Naive thymus-derived CD4-positive, alpha-beta T cell (primary cell): ENCODE results near the gene CHRNB2. TPM values are rescaled to one million over a fixed set of nuclear protein-coding genes. Genes with fewer than 3 reads are reported as not detected.
A peak's percentile ranks its signal among the peaks of the same experiment; 100 is the strongest.

ENCODE experiments used
- ATAC-seq: fragments of 150-1000 bp; cut with Tn5 transposase; 2 replicates; pipeline ENCODE4 v1.10.0; 2021; ENCODE audit warnings: mild to moderate bottlenecking, moderate library complexity
- CTCF ChIA-PET: fragments of 350-600 bp; sonication (Branson Sonifier 250); formaldehyde crosslinking; loops from one replicate; lab custom pipeline; 2021; ENCODE audit warnings: antibody characterized with exemption; lab: Charles Lee
- POLR2A ChIA-PET: fragments of 350-600 bp; sonication (Branson Sonifier 250); formaldehyde crosslinking; loops from one replicate; lab custom pipeline; 2021; ENCODE audit warnings: antibody characterized with exemption, inconsistent platforms; lab: Charles Lee
- DNase-seq, 9 donors: peaks; one replicate each; pipeline versions ENCODE4 v3.0.0 to v3.0.0-alpha.2; 2020 to 2022; ENCODE audit warnings: mixed read lengths in 1 of 9
- H3K27ac ChIP-seq: one replicate; pipeline ENCODE4 v1.7.0; 2013; ENCODE audit warnings: mild to moderate bottlenecking, low read depth, low read length, moderate library complexity
- H3K27me3 ChIP-seq, 2 donors: one replicate each; pipeline ENCODE4 v1.7.0; 2013; ENCODE audit warnings: low read length in 2 of 2, mild to moderate bottlenecking in 2 of 2, moderate library complexity in 2 of 2; ENCODE audit not compliant: control insufficient read depth in 2 of 2, insufficient read depth in 2 of 2
- H3K36me3 ChIP-seq, 3 experiments: 1 replicate in 2 of 3; 2 replicates in 1 of 3; pipeline ENCODE4 v1.7.0; 2013; ENCODE audit warnings: low read length in 3 of 3, mild to moderate bottlenecking in 3 of 3, moderate library complexity in 1 of 3; ENCODE audit not compliant: insufficient read depth in 3 of 3, control insufficient read depth in 2 of 3
- H3K4me1 ChIP-seq, 2 donors: one replicate each; pipeline ENCODE4 v1.7.0; 2013; ENCODE audit warnings: low read length in 2 of 2, mild to moderate bottlenecking in 2 of 2, moderate library complexity in 1 of 2; ENCODE audit not compliant: control insufficient read depth in 2 of 2, insufficient read depth in 2 of 2
- H3K4me3 ChIP-seq: 2 replicates; pipeline ENCODE4 v1.7.0; 2013; ENCODE audit warnings: mild to moderate bottlenecking, low read length
- H3K9me3 ChIP-seq, 3 experiments: 1 replicate in 2 of 3; 2 replicates in 1 of 3; pipeline ENCODE4 v1.7.0; 2013; ENCODE audit warnings: low read length in 3 of 3; ENCODE audit not compliant: control insufficient read depth in 2 of 3
- H3K27ac Mint-ChIP-seq, 9 donors: one replicate each; pipeline ENCODE4 v1.8.0; 2020 to 2022; ENCODE audit warnings: mixed read lengths in 9 of 9, mild to moderate bottlenecking in 8 of 9, moderate library complexity in 5 of 9, inconsistent platforms in 2 of 9
- H3K27me3 Mint-ChIP-seq, 5 donors: one replicate each; pipeline ENCODE4 v1.8.0; 2021 to 2022; ENCODE audit warnings: mixed read lengths in 5 of 5, mild to moderate bottlenecking in 1 of 5
- H3K36me3 Mint-ChIP-seq, 5 donors: one replicate each; pipeline ENCODE4 v1.8.0; 2020 to 2022; ENCODE audit warnings: mixed read lengths in 5 of 5, mild to moderate bottlenecking in 3 of 5, inconsistent platforms in 1 of 5
- H3K4me1 Mint-ChIP-seq, 7 donors: one replicate each; pipeline ENCODE4 v1.8.0; 2020 to 2022; ENCODE audit warnings: mixed read lengths in 7 of 7, mild to moderate bottlenecking in 3 of 7, inconsistent platforms in 1 of 7
- H3K4me3 Mint-ChIP-seq, 10 donors: one replicate each; pipeline ENCODE4 v1.8.0; 2020 to 2022; ENCODE audit warnings: mild to moderate bottlenecking in 10 of 10, mixed read lengths in 10 of 10, moderate library complexity in 6 of 10, inconsistent platforms in 2 of 10
- H3K9me3 Mint-ChIP-seq, 11 donors: one replicate each; pipeline ENCODE4 v1.8.0; 2020 to 2022; ENCODE audit warnings: mixed read lengths in 11 of 11, mild to moderate bottlenecking in 4 of 11, inconsistent platforms in 1 of 11, moderate library complexity in 1 of 11
- intact Hi-C, 2 donors: fragments of 100-400 bp; cut with micrococcal nuclease; formaldehyde crosslinking; loops; one replicate each; pipeline ENCODE4 v1.15.1; 2023
- polyA plus RNA-seq, 2 donors: library from polyadenylated mRNA; unstranded; fragments of 300-500 nt; fragmentation: Illumina TruSeq; gene quantifications; one replicate each; pipeline ENCODE4 v1.2.3, GENCODE V29; 2021
- total RNA-seq, 6 experiments: library from RNA in 5 of 6; stranded (reverse) in 5 of 6; gene quantifications; 1 replicate in 5 of 6; 2 replicates in 1 of 6; pipeline ENCODE4 v1.2.3 and lab custom pipeline; 2021 to 2026

Gene CHRNB2
- total and polyA plus RNA-seq, 7 experiments from 2014 or later: not detected

- peak overlapping the region in 2 of 9 donors; percentile 6 to 72 for H3K27ac Mint-ChIP-seq
- peaks cover under 1 to 15% of the 10 kb centered on the region in 2 donors for H3K4me1 ChIP-seq
- no peaks in the 10 kb centered on the region for H3K27me3 Mint-ChIP-seq
- ChIA-PET POLR2A (interaction anchor here (0.7 kb wide), 1 partner anchor 10 kb away, joined by 3 read pairs; no protein-coding TSS in a partner anchor), CTCF (no interaction called here)
- H3K9me3 ChIP-seq: no peaks in the 10 kb centered on the region
- no peak overlapping the region for H3K27ac ChIP-seq
- no peak overlapping the region for H3K4me3 ChIP-seq
- intact Hi-C loops: no loop called here
- peaks cover 0 to 10% (median 3%) of the 10 kb centered on the region in 5 donors for H3K36me3 Mint-ChIP-seq
- no peaks in the 10 kb centered on the region for H3K9me3 Mint-ChIP-seq
- H3K4me1 Mint-ChIP-seq: peaks cover 26 to 64% (median 61%) of the 10 kb centered on the region in 7 donors
- H3K4me3 Mint-ChIP-seq: no peak overlapping the region
- ATAC-seq: no peak
- no peaks in the 10 kb centered on the region for H3K27me3 ChIP-seq
- H3K36me3 ChIP-seq: peaks cover 0 to 3% (median 0%) of the 10 kb centered on the region in 3 experiments
- DNase-seq: no peak
Observed at GRCh38 chr1:154615411-154615810, 47.8 kb downstream of the CHRNB2 start.

GRCh38 chr1:154616659-154617345 lies 49.2 kb downstream of the CHRNB2 start:
- H3K27me3 Mint-ChIP-seq: no peaks in the 10 kb centered on the region
- H3K4me1 Mint-ChIP-seq: peaks cover 22 to 60% (median 55%) of the 10 kb centered on the region in 7 donors
- no peaks in the 10 kb centered on the region for H3K9me3 Mint-ChIP-seq
- no peaks in the 10 kb centered on the region for H3K27me3 ChIP-seq
- peaks cover 0 to 19% of the 10 kb centered on the region in 2 donors for H3K4me1 ChIP-seq
- peak overlapping the region in 1 of 10 donors; percentile 26 for H3K4me3 Mint-ChIP-seq
- ChIA-PET POLR2A (no interaction called here), CTCF (no interaction called here)
- ATAC-seq (no peak), DNase-seq (no peak)
- intact Hi-C loops: no loop called here
- H3K36me3 ChIP-seq: peaks cover 0 to 3% (median 0%) of the 10 kb centered on the region in 3 experiments
- H3K27ac ChIP-seq: no peak overlapping the region
- H3K9me3 ChIP-seq: no peaks in the 10 kb centered on the region
- H3K27ac Mint-ChIP-seq: peak overlapping the region in 4 of 9 donors; percentile 6 to 78 (median 52)
- H3K36me3 Mint-ChIP-seq: peaks cover 0 to 10% (median 3%) of the 10 kb centered on the region in 5 donors
- no peak overlapping the region for H3K4me3 ChIP-seq

GRCh38 chr1:154619181-154619948 lies 51.8 kb downstream of the CHRNB2 start:
- Histone ChIP-seq H3K36me3 (peaks cover 0 to 6% (median 0%) of the 10 kb centered on the region in 3 experiments), H3K4me1 (peaks cover 0 to 31% of the 10 kb centered on the region in 2 donors), H3K27ac (no peak overlapping the region), H3K4me3 (no peak overlapping the region), H3K9me3 (no peaks in the 10 kb centered on the region), H3K27me3 (no peaks in the 10 kb centered on the region)
- no peaks in the 10 kb centered on the region for H3K9me3 Mint-ChIP-seq
- ATAC-seq (no peak), DNase-seq (no peak)
- H3K27ac Mint-ChIP-seq: peak overlapping the region in 5 of 9 donors; percentile 22 to 51 (median 45)
- H3K4me1 Mint-ChIP-seq: peaks cover 36 to 74% (median 70%) of the 10 kb centered on the region in 7 donors
- no peaks in the 10 kb centered on the region for H3K27me3 Mint-ChIP-seq
- ChIA-PET POLR2A (interaction anchor here (0.6 to 2.4 kb wide), 3 partner anchors 10 to 19 kb away, joined by 4 to 6 read pairs (median 4); no protein-coding TSS in a partner anchor), CTCF (no interaction called here)
- intact Hi-C loops: no loop called here
- H3K36me3 Mint-ChIP-seq: peaks cover 0 to 12% (median 3%) of the 10 kb centered on the region in 5 donors
- H3K4me3 Mint-ChIP-seq: peak overlapping the region in 3 of 10 donors; percentile 21 to 36 (median 31)

GRCh38 chr1:154620751-154621150 lies 53.2 kb downstream of the CHRNB2 start:
- ATAC-seq (no peak), DNase-seq (no peak)
- H3K27me3 ChIP-seq: no peaks in the 10 kb centered on the region
- Mint-ChIP-seq H3K27ac (no peak overlapping the region), H3K4me3 (no peak overlapping the region), H3K4me1 (peaks cover 28 to 76% (median 66%) of the 10 kb centered on the region in 7 donors), H3K27me3 (no peaks in the 10 kb centered on the region), H3K36me3 (peaks cover 0 to 16% (median 3%) of the 10 kb centered on the region in 5 donors), H3K9me3 (no peaks in the 10 kb centered on the region)
- POLR2A ChIA-PET: interaction anchor here (0.6 to 1.0 kb wide), 3 partner anchors 11 to 743 kb away, joined by 4 to 6 read pairs (median 4); no protein-coding TSS in a partner anchor
- peaks cover 0 to 8% (median 7%) of the 10 kb centered on the region in 3 experiments for H3K36me3 ChIP-seq
- no peaks in the 10 kb centered on the region for H3K9me3 ChIP-seq
- H3K4me1 ChIP-seq: peaks cover 0 to 22% of the 10 kb centered on the region in 2 donors
- intact Hi-C loops: no loop called here
- no peak overlapping the region for H3K4me3 ChIP-seq
- CTCF ChIA-PET: no interaction called here
- no peak overlapping the region for H3K27ac ChIP-seq

GRCh38 chr1:154621875-154622274 lies 54.3 kb downstream of the CHRNB2 start:
- H3K36me3 Mint-ChIP-seq: peaks cover 0 to 16% (median 3%) of the 10 kb centered on the region in 5 donors
- H3K4me1 ChIP-seq: peaks cover 6 to 27% of the 10 kb centered on the region in 2 donors
- H3K27me3 ChIP-seq: no peaks in the 10 kb centered on the region
- H3K4me3 ChIP-seq: no peak overlapping the region
- no peaks in the 10 kb centered on the region for H3K9me3 ChIP-seq
- ATAC-seq (peak; percentile 12), DNase-seq (no peak)
- H3K4me3 Mint-ChIP-seq: peak overlapping the region in 6 of 10 donors; percentile 13 to 54 (median 34)
- H3K27ac Mint-ChIP-seq: peak overlapping the region in 8 of 9 donors; percentile 31 to 82 (median 80)
- intact Hi-C loops: no loop called here
- H3K27ac ChIP-seq: peak overlapping the region; percentile 43
- no peaks in the 10 kb centered on the region for H3K9me3 Mint-ChIP-seq
- ChIA-PET CTCF (no interaction called here), POLR2A (interaction anchor here (1.3 to 1.4 kb wide), 2 partner anchors 12 to 13 kb away, joined by 3 to 4 read pairs; partner anchors contain the start of gene ADAR)
- peaks cover 0 to 8% (median 7%) of the 10 kb centered on the region in 3 experiments for H3K36me3 ChIP-seq
- H3K4me1 Mint-ChIP-seq: peaks cover 28 to 77% (median 64%) of the 10 kb centered on the region in 7 donors
- H3K27me3 Mint-ChIP-seq: no peaks in the 10 kb centered on the region

- Histone ChIP-seq H3K4me1 (peaks cover 9 to 26% of the 10 kb centered on the region in 2 donors), H3K36me3 (peaks cover 0 to 13% (median 7%) of the 10 kb centered on the region in 3 experiments), H3K27ac (peak overlapping the region; percentile 43), H3K9me3 (no peaks in the 10 kb centered on the region), H3K27me3 (no peaks in the 10 kb centered on the region), H3K4me3 (no peak overlapping the region)
- Mint-ChIP-seq H3K27ac (peak overlapping the region in 6 of 9 donors; percentile 6 to 82 (median 60)), H3K4me3 (peak overlapping the region in 2 of 10 donors; percentile 5 to 49), H3K4me1 (peaks cover 30 to 75% (median 67%) of the 10 kb centered on the region in 7 donors), H3K36me3 (peaks cover 0 to 17% (median 3%) of the 10 kb centered on the region in 5 donors), H3K27me3 (no peaks in the 10 kb centered on the region), H3K9me3 (no peaks in the 10 kb centered on the region)
- POLR2A ChIA-PET: interaction anchor here (0.5 to 1.4 kb wide), 4 partner anchors 11 to 520 kb away, joined by 3 to 4 read pairs (median 3); partner anchors contain the start of gene ADAR
- intact Hi-C loops: no loop called here
- no peak for DNase-seq
- CTCF ChIA-PET: interaction anchor here (0.5 kb wide), 1 partner anchor 14 kb away, joined by 3 read pairs; no protein-coding TSS in a partner anchor
- no peak for ATAC-seq
Observed at GRCh38 chr1:154622503-154623039, 55.0 kb downstream of the CHRNB2 start.
